Vagina (tissue), 2 donors: ENCODE results near the gene ADD1.

ENCODE experiments used
- CTCF ChIP-seq, 3 experiments: fragments of 450-650 bp in 2 of 3; fragments of 200-600 bp in 1 of 3; sonication (generic) in 1 of 3; IDR thresholded peaks; one replicate each; pipeline ENCODE4 v1.5.1; 2017 to 2019; ENCODE audit warnings: antibody characterized with exemption in 3 of 3, mild to moderate bottlenecking in 2 of 3, moderate library complexity in 2 of 3
- POLR2A ChIP-seq, 2 donors: fragments of 450-650 bp; IDR thresholded peaks; one replicate each; pipeline ENCODE4 v1.6.1; 2017; ENCODE audit warnings: antibody characterized with exemption in 2 of 2, mild to moderate bottlenecking in 2 of 2, moderate library complexity in 2 of 2
- POLR2AphosphoS5 ChIP-seq, 2 donors: sonication (generic); formaldehyde crosslinking; IDR thresholded peaks; one replicate each; pipeline ENCODE4 v1.9.0; 2017; ENCODE audit warnings: antibody characterized with exemption in 2 of 2, mild to moderate bottlenecking in 2 of 2, low read depth in 1 of 2; ENCODE audit not compliant: insufficient read depth in 1 of 2

DNA sequence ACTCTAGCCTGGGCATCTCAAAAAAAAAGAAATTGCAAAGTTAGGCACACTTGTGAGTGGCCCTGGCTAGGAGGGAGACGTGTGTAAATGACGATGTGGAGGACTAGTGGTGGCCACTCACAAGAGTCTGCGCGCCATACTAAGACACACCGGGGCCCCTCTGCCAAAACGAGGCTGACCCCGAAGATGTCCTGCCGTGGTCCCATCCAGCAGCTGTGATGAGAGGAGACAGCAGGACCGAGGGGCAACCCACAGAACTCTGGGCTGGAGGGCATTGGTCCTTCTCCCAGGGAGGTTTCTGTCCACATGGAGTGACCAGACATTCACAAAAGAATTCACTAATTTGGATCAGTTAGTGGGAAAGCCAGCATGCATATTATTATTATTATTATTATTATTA is 72.1 kb downstream of the ADD1 start:
- TF ChIP-seq POLR2A (IDR thresholded peaks at IDR 0.05): no peak
- TF ChIP-seq CTCF (IDR thresholded peaks at IDR 0.05): no peak
- TF ChIP-seq POLR2AphosphoS5 (IDR thresholded peaks at IDR 0.05; ENCODE audit: insufficient read depth in 1 of 2, low read depth in 1 of 2): no peak
